DND-41 (cell line): ENCODE data around the gene MRPL45.
A peak's percentile ranks its signal among the peaks of the same experiment; 100 is the strongest.

Source experiments
- ATAC-seq: fragments of 200-7000 bp; cut with Tn5 transposase; 3 replicates; pipeline ENCODE4 v1.9.1; 2021; ENCODE audit warnings: low read depth; ENCODE audit not compliant: insufficient read depth
- DNase-seq: peaks from one replicate; pipeline ENCODE4 v3.0.0-alpha.2; 2020
- H2AFZ ChIP-seq: 2 replicates; pipeline ENCODE4 v1.6.0; 2012; ENCODE audit warnings: low read depth, low read length
- H3K27ac ChIP-seq: 2 replicates; pipeline ENCODE4 v1.5.1; 2012; ENCODE audit warnings: low read length, inconsistent platforms
- H3K27me3 ChIP-seq: fragments of 200-600 bp; sonication (generic); 2 replicates; pipeline ENCODE4 v1.6.0; 2012; ENCODE audit warnings: low read length, mild to moderate bottlenecking, inconsistent platforms; ENCODE audit not compliant: insufficient read depth, poor library complexity
- H3K36me3 ChIP-seq: 2 replicates; pipeline ENCODE4 v1.5.1; 2012; ENCODE audit warnings: low read length, inconsistent platforms; ENCODE audit not compliant: insufficient read depth
- H3K4me1 ChIP-seq: 2 replicates; pipeline ENCODE4 v1.5.1; 2012; ENCODE audit warnings: mild to moderate bottlenecking, low read length; ENCODE audit not compliant: insufficient read depth
- H3K4me2 ChIP-seq: 2 replicates; pipeline ENCODE4 v1.6.0; 2012; ENCODE audit warnings: mild to moderate bottlenecking, moderate library complexity, low read length, inconsistent platforms; ENCODE audit not compliant: insufficient read depth
- H3K4me3 ChIP-seq, 2 experiments: fragments of 200-600 bp in 1 of 2; shearing (Covaris generic) in 1 of 2; 2 replicates each; pipeline ENCODE4 v1.5.1; 2012 to 2016; ENCODE audit warnings: inconsistent platforms in 2 of 2, low read length in 2 of 2, mild to moderate bottlenecking in 2 of 2, low read depth in 1 of 2, moderate library complexity in 1 of 2
- H3K79me2 ChIP-seq: 2 replicates; pipeline ENCODE4 v1.6.0; 2012; ENCODE audit warnings: low read length, inconsistent platforms; ENCODE audit not compliant: insufficient read depth
- H3K9ac ChIP-seq: 2 replicates; pipeline ENCODE4 v1.6.0; 2012; ENCODE audit warnings: low read depth, mild to moderate bottlenecking, inconsistent platforms, low read length, moderate library complexity
- H3K9me3 ChIP-seq: 2 replicates; pipeline ENCODE4 v1.5.1; 2012; ENCODE audit warnings: low read length, moderate library complexity, mild to moderate bottlenecking, inconsistent platforms; ENCODE audit not compliant: insufficient read depth, severe bottlenecking
- H4K20me1 ChIP-seq: 2 replicates; pipeline ENCODE4 v1.6.0; 2012; ENCODE audit warnings: low read length; ENCODE audit not compliant: insufficient read depth
- CTCF ChIP-seq: IDR thresholded peaks from 2 replicates; pipeline ENCODE4 v1.5.1; 2012; ENCODE audit warnings: borderline replicate concordance, low read length, moderate library complexity, mild to moderate bottlenecking; ENCODE audit not compliant: poor library complexity, severe bottlenecking; ENCODE audit errors: extremely low read depth
- EZH2 ChIP-seq: IDR thresholded peaks from 3 replicates; pipeline ENCODE4 v1.6.1; 2012; ENCODE audit warnings: borderline replicate concordance, low read depth, mild to moderate bottlenecking, moderate library complexity, low read length, inconsistent platforms; ENCODE audit not compliant: severe bottlenecking

Gene MRPL45

DNA sequence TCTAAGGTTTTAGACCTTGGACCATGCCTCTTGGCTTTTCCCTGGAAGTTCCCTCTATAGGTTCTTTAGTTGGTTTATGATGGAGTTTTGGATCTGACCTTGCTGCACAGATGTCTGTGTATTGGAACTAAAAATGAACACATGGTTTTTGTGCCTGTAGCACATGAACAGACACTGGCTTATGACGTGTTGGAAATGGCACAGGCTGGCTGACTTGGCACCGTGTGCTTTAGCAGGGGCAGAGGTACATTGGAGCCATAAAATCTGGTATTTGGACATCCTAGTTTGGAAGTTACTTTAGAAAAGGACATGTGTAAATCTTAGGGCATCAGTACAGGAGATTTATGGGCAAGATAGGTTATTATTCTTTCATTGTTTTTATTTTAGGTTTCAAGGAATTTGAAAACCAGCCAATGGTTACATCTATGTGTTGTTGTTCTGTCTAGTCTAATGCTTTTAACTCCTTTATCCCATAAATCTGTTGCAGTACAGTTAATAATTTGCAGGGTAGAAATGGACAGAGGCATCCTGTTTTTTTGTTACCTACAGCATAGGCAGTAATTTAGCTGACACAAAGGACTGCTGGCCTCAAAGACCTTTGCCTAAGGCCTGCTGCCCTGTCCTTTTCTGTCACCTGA lies 60.6 kb downstream of the MRPL45 start:
- Histone ChIP-seq H3K4me2 (peak overlapping the region; percentile 9; the same call in 1 of the 2 replicates), H2AFZ (no peak overlapping the region), H3K4me3 (no peak overlapping the region), H3K4me1 (peaks cover 45% of the 10 kb centered on the region), H3K79me2 (peaks cover 92% of the 10 kb centered on the region), H3K9ac (no peak overlapping the region), H4K20me1 (peaks cover 53% of the 10 kb centered on the region), H3K27me3 (no peaks in the 10 kb centered on the region), H3K9me3 (no peaks in the 10 kb centered on the region), H3K27ac (no peak overlapping the region), H3K36me3 (peaks cover 22% of the 10 kb centered on the region)
- ATAC-seq (no peak), DNase-seq (no peak)
- TF ChIP-seq EZH2 (no peak), CTCF (no peak)

DNA sequence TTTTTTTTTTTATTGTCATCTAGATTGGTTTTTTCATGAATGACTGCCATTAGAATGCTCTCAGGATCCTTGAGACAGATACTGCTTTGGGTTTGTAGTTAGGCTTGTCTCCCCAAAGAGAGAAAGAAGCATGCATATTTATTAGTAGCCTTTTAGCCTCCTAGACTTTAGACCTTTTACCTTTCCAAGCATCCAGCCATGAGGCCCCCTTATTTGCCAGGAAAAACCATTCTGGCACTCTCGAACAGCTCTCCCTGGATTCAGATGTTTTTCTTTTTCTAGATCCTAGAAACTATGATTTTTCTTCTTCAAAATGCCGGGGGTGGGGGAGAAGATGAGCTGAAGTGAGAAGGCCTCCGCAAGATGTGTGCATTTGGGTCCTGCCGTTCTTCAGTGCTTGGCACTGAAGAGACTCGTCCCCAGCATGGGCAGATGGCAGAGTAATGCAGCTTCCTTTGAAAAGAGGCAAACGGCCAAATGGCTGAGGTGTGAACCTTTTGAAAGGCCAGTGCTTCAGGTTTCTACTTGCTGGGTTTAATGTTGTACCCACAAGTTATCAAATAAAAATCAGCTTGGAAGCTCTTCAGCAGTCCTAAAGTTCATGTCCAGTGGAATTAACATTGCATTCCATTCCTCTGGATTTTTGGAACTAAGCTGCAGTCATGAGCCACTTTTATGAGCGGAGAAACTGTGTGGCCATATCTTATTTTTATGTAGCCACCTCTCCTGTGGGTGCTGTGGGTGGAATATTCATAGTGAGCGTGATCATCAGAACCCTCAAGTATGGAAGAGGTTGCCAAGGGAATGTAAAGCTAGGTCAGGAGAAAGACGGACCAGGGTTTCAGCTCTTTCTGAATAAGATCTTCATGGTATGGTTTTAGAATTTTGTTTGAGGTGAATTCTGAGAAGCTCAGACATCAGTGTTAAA lies 61.9 kb downstream of the MRPL45 start:
- Histone ChIP-seq H3K4me3 (no peak overlapping the region), H3K79me2 (peaks cover 79% of the 10 kb centered on the region), H3K4me1 (peaks cover 34% of the 10 kb centered on the region), H3K4me2 (peak overlapping the region; percentile 13; the same call in 1 of the 2 replicates), H3K36me3 (peaks cover 29% of the 10 kb centered on the region), H3K27ac (no peak overlapping the region), H4K20me1 (peaks cover 41% of the 10 kb centered on the region; the same call in 1 of the 2 replicates), H3K9me3 (no peaks in the 10 kb centered on the region), H3K9ac (no peak overlapping the region), H3K27me3 (no peaks in the 10 kb centered on the region), H2AFZ (no peak overlapping the region)
- ATAC-seq: no peak
- no peak for DNase-seq
- no peak for TF ChIP-seq CTCF
- no peak for TF ChIP-seq EZH2

- Histone ChIP-seq H3K27ac (no peak overlapping the region), H2AFZ (no peak overlapping the region), H3K27me3 (no peaks in the 10 kb centered on the region), H3K4me2 (no peak overlapping the region), H3K9ac (no peak overlapping the region), H3K4me3 (no peak overlapping the region), H3K36me3 (peaks cover 45% of the 10 kb centered on the region), H3K9me3 (no peaks in the 10 kb centered on the region), H3K79me2 (peaks cover 56% of the 10 kb centered on the region), H4K20me1 (peaks cover 24% of the 10 kb centered on the region; the same call in 1 of the 2 replicates), H3K4me1 (peaks cover 4% of the 10 kb centered on the region; the same call in 1 of the 2 replicates)
- DNase-seq (no peak), ATAC-seq (no peak)
- TF ChIP-seq EZH2: no peak
- no peak for TF ChIP-seq CTCF
Observed at GRCh38 chr17:38361694-38362465, 64.9 kb downstream of the MRPL45 start.
